H1 (cell line): ENCODE data around the gene TP73.

Source experiments
- CREB1 ChIP-seq: IDR thresholded peaks from 2 replicates; pipeline ENCODE4 v1.6.1; 2012; ENCODE audit warnings: inconsistent platforms
- CTCF ChIP-seq, 3 experiments: IDR thresholded peaks; 1 replicate in 2 of 3; 2 replicates in 1 of 3; pipeline versions ENCODE4 v1.5.1 to v1.6.1; 2011; ENCODE audit warnings: low read length in 3 of 3, mild to moderate bottlenecking in 3 of 3, inconsistent platforms in 2 of 3, low read depth in 1 of 3, moderate library complexity in 1 of 3; ENCODE audit not compliant: insufficient read depth in 1 of 3; ENCODE audit errors: control extremely low read depth in 1 of 3
- EZH2 ChIP-seq: fragments of 200-600 bp; sonication (generic); IDR thresholded peaks from 2 replicates; pipeline ENCODE4 v1.7.1; 2012; ENCODE audit warnings: low read depth, mild to moderate bottlenecking, moderate library complexity, low read length, inconsistent platforms; ENCODE audit not compliant: severe bottlenecking
- HDAC6 ChIP-seq: IDR thresholded peaks from one replicate; pipeline ENCODE4 v1.7.1; 2012; ENCODE audit warnings: low read depth, mild to moderate bottlenecking, inconsistent platforms, low read length, moderate library complexity
- MAFK ChIP-seq: IDR thresholded peaks from 2 replicates; pipeline ENCODE4 v1.6.1; 2012; ENCODE audit warnings: low read depth, mild to moderate bottlenecking, improper control_type of control experiment, low read length
- POU5F1 ChIP-seq: IDR thresholded peaks from 2 replicates; pipeline ENCODE4 v1.6.1; 2011; ENCODE audit warnings: low read depth, mild to moderate bottlenecking, low read length, moderate library complexity
- RBBP5 ChIP-seq: IDR thresholded peaks from 2 replicates; pipeline ENCODE4 v1.7.1; 2012; ENCODE audit warnings: low read depth, mild to moderate bottlenecking, inconsistent platforms, low read length, moderate library complexity, borderline replicate concordance
- RNF2 ChIP-seq: fragments of 200-900, 300-1000 bp; sonication (generic); IDR thresholded peaks from 2 replicates; pipeline ENCODE4 v1.7.1; 2016; ENCODE audit warnings: borderline replicate concordance, low read depth, mild to moderate bottlenecking, antibody characterized with exemption, low read length; ENCODE audit not compliant: poor library complexity, severe bottlenecking; ENCODE audit errors: missing control alignments
- SIN3A ChIP-seq, 2 experiments: IDR thresholded peaks in 1 of 2; conservative IDR thresholded peaks in 1 of 2; 2 replicates each; pipeline ENCODE4 v1.6.1; 2011 to 2012; ENCODE audit warnings: low read length in 2 of 2, improper control_type of control experiment in 1 of 2, low read depth in 1 of 2, mild to moderate bottlenecking in 1 of 2
- SIRT6 ChIP-seq: IDR thresholded peaks from one replicate; pipeline ENCODE4 v1.7.1; 2012; ENCODE audit warnings: low read length, inconsistent platforms
- TAF7 ChIP-seq: optimal IDR thresholded peaks from 2 replicates; pipeline ENCODE3; 2011; ENCODE audit warnings: low read depth, mild to moderate bottlenecking, inconsistent platforms, low read length, moderate library complexity, borderline replicate concordance
- TBP ChIP-seq: IDR thresholded peaks from 2 replicates; pipeline ENCODE4 v1.6.1; 2011; ENCODE audit warnings: low read depth, low read length, improper control_type of control experiment

GRCh38 chr1:3685222-3685621, 32.9 kb downstream of the TP73 start:
- TF ChIP-seq SIRT6 (no peak), RBBP5 (no peak), TAF7 (no peak), CREB1 (no peak), POU5F1 (no peak), HDAC6 (no peak), TBP (no peak), MAFK (no peak), RNF2 (no peak), SIN3A (conservative IDR thresholded peaks at IDR 0.05 in 1 of 2, IDR thresholded peaks at IDR 0.05 in 1 of 2; ENCODE audit: low read depth in 1 of 2, low read length in 2 of 2) (no peak), EZH2 (no peak), CTCF (IDR thresholded peaks at IDR 0.05; ENCODE audit: control extremely low read depth in 1 of 3, insufficient read depth in 1 of 3, low read depth in 1 of 3, low read length in 3 of 3) (no peak)
